Adrenal gland (tissue), 19 donors: ENCODE measurements around the gene ZNF267. TPM values are rescaled to one million over a fixed set of nuclear protein-coding genes. Genes with fewer than 3 reads are reported as not detected.
A peak's percentile ranks its signal among the peaks of the same experiment; 100 is the strongest.
"Not testable (repeated sequence)": the region's sequence is repeated elsewhere in the genome, so short reads cannot be mapped to it uniquely, and the experiment has no call there.

Experiments used
- DNase-seq, 7 donors: peaks; one replicate each; pipeline ENCODE4 v3.0.0-alpha.2; 2019 to 2020
- H3K27ac ChIP-seq, 5 donors: fragments of 200-600 bp; sonication (generic) in 4 of 5; 1 replicate in 3 of 5; 2 replicates in 2 of 5; pipeline versions ENCODE4 v1.5.1 to v1.8.0; 2016 to 2020; ENCODE audit warnings: mild to moderate bottlenecking in 1 of 5
- H3K27me3 ChIP-seq: fragments of 200-600 bp; 2 replicates; pipeline ENCODE4 v1.8.0; 2021
- H3K36me3 ChIP-seq, 2 donors: fragments of 200-600 bp; replicated peaks in 1 of 2; 1 replicate in 1 of 2; 2 replicates in 1 of 2; pipeline versions ENCODE4 v1.5.1 to v1.8.0; 2018 to 2022
- H3K4me1 ChIP-seq, 2 donors: fragments of 200-600 bp; replicated peaks in 1 of 2; 1 replicate in 1 of 2; 2 replicates in 1 of 2; pipeline versions ENCODE4 v1.5.1 to v1.8.0; 2018 to 2021
- H3K4me3 ChIP-seq, 4 donors: fragments of 200-600 bp; sonication (generic) in 3 of 4; one replicate each; pipeline ENCODE4 v1.5.1; 2016 to 2018
- H3K9me3 ChIP-seq, 3 donors: fragments of 200-600 bp; sonication (generic) in 1 of 3; replicated peaks in 1 of 3; 1 replicate in 2 of 3; 2 replicates in 1 of 3; pipeline versions ENCODE4 v1.5.1 to v1.8.0; 2016 to 2021
- CTCF ChIP-seq, 6 experiments: fragments of 450-650 bp in 4 of 6; fragments of 200-600 bp in 2 of 6; sonication (generic) in 1 of 6; IDR thresholded peaks; 1 replicate in 5 of 6; 2 replicates in 1 of 6; pipeline versions ENCODE4 v1.5.1 to v1.8.0; 2016 to 2021; ENCODE audit warnings: antibody characterized with exemption in 6 of 6, mild to moderate bottlenecking in 2 of 6, moderate library complexity in 1 of 6
- POLR2A ChIP-seq, 2 donors: fragments of 450-650 bp; IDR thresholded peaks; one replicate each; pipeline ENCODE4 v1.6.1; 2017; ENCODE audit warnings: antibody characterized with exemption in 2 of 2, mild to moderate bottlenecking in 2 of 2, moderate library complexity in 1 of 2
- WGBS, 4 donors: extraction: QIAGEN DNeasy Blood & Tissue Kit in 2 of 4; methylation state at CpG; one replicate each; pipeline versions ENCODE4 v1.1.5 to v1.1.7; 2013 to 2017; 5-methylcytosine and 5-hydroxymethylcytosine counted together
- intact Hi-C, 2 donors: fragments of 100-400 bp; cut with DNase I; formaldehyde crosslinking; loops; one replicate each; pipeline versions ENCODE4 v1.14.1 to v1.15.0; 2022 to 2023
- long read RNA-seq, 10 donors: library from polyadenylated mRNA in 3 of 10; unstranded in 2 of 10; stranded (forward) in 1 of 10; transcript quantifications; one replicate each; pipeline ENCODE4 v2.0.0 and lab custom pipeline, GENCODE V29; 2021 to 2026
- polyA plus RNA-seq, 3 donors: library from polyadenylated mRNA; stranded (reverse); fragments of 200-250 nt in 2 of 3; fragments of 350-450 nt in 1 of 3; fragmentation: Illumina TruSeq in 1 of 3; extraction: RNeasy Lipid Tissue Mini Kit (QIAGEN cat#74804) in 1 of 3; gene quantifications; one replicate each; pipeline ENCODE4 v1.2.3, GENCODE V29; 2013 to 2014
- total RNA-seq, 9 donors: library from RNA; depleted of rRNA in 4 of 9; stranded (reverse); fragments of >200 nt in 4 of 9; fragments of 120-200 nt in 1 of 9; fragmentation: NEBNext Ultra II Directional in 1 of 9; extraction: Animal tissue kit (Norgen Biotek cat#: 25700) in 1 of 9; gene quantifications; one replicate each; pipeline versions ENCODE4 v1.1.0 to v1.2.4, GENCODE V29; 2013 to 2023
- donor health status: healthy with polysubstance abuse.
- donor health status: Bipolar disorder and iron deficiency.
- donor health status: DM: yes; HTN: yes; CAD: no.
- donor health status: DM: no; HTN: no; CAD: no.
- donor health status: DM: no; HTN: no; CAD: no.
- donor health status: DM: yes; HTN: yes; CAD: no.

Gene ZNF267
- total RNA-seq (10 to 100 TPM in 3 of 9 donors, 1 to 10 TPM in 6; 3.2 to 34.1 (median 8.5) TPM), polyA plus RNA-seq (1 to 10 TPM; 2.0 to 6.9 (median 4.0) TPM)
- long read RNA-seq, donor 1, partial matches to known transcripts = 0 of 3 reads
- long read RNA-seq, donor 1, other reads (novel, unspliced or antisense) = 0 of 3 reads
- long read RNA-seq, donor 2 = 0 reads
- long read RNA-seq, donor 3, full-length matches to known transcripts = 1 of 1 reads
- long read RNA-seq, donor 3, partial matches to known transcripts = 0 of 1 reads
- long read RNA-seq, donor 3, other reads (novel, unspliced or antisense) = 0 of 1 reads
- long read RNA-seq, donor 4, partial matches to known transcripts = 1 of 1 reads
- long read RNA-seq, donor 4, other reads (novel, unspliced or antisense) = 0 of 1 reads
- long read RNA-seq, donor 5, full-length matches to known transcripts = 14 of 15 reads
- long read RNA-seq, donor 5, partial matches to known transcripts = 1 of 15 reads
- long read RNA-seq, donor 5, other reads (novel, unspliced or antisense) = 0 of 15 reads
- long read RNA-seq, donor 6, full-length matches to known transcripts = 2 of 2 reads
- long read RNA-seq, donor 6, partial matches to known transcripts = 0 of 2 reads
- long read RNA-seq, donor 6, other reads (novel, unspliced or antisense) = 0 of 2 reads
- long read RNA-seq, donor 7, partial matches to known transcripts = 0 of 1 reads
- long read RNA-seq, donor 7, other reads (novel, unspliced or antisense) = 0 of 1 reads
- long read RNA-seq, donor 8, full-length matches to known transcripts = 6 of 6 reads
- long read RNA-seq, donor 8, partial matches to known transcripts = 0 of 6 reads
- long read RNA-seq, donor 8, other reads (novel, unspliced or antisense) = 0 of 6 reads
- long read RNA-seq, donor 9, full-length matches to known transcripts = 2 of 2 reads
- long read RNA-seq, donor 9, partial matches to known transcripts = 0 of 2 reads
- long read RNA-seq, donor 9, other reads (novel, unspliced or antisense) = 0 of 2 reads
- long read RNA-seq, donor 10 = 0 reads

GRCh38 chr16:31873556-31874365 lies at the start of gene ZNF267:
TSS of gene ZNF267 (plus strand) at chr16:31873807. CDS start at chr16:31873967, 160 bp downstream.
- intact Hi-C loops = no loop called here
- Histone ChIP-seq H3K4me3 (peak within 1 kb of the TSS; percentile 67 to 99 (median 88)), H3K36me3 (no peaks in the 10 kb centered on the region), H3K4me1 (peaks cover 8 to 40% of the 10 kb centered on the region in 2 donors), H3K27ac (peak within 1 kb of the TSS in 4 of 5 donors; percentile 88 to 91 (median 90)), H3K27me3 (no peaks in the 10 kb centered on the region), H3K9me3 (no peaks in the 10 kb centered on the region)
- TF ChIP-seq POLR2A (IDR thresholded peaks at IDR 0.05) (peak; percentile 70 to 84), CTCF (IDR thresholded peaks at IDR 0.05) (no peak)
- WGBS, 4 donors = 0 to 2% (median 1%) methylated on average over 28 to 56 of the region's 57 CpGs
- peak; percentile 94 to 99 (median 97) for DNase-seq

- Histone ChIP-seq H3K4me1 (no peaks in the 10 kb centered on the region), H3K27me3 (no peaks in the 10 kb centered on the region), H3K27ac (no peak overlapping the region), H3K4me3 (no peak overlapping the region), H3K36me3 (no peaks in the 10 kb centered on the region), H3K9me3 (no peaks in the 10 kb centered on the region)
- intact Hi-C loops = no loop called here
- WGBS, 4 donors = 47 to 58% (median 51%) methylated on average over 3 of the region's 3 CpGs
- no peak for DNase-seq
- no peak for TF ChIP-seq CTCF (IDR thresholded peaks at IDR 0.05)
- TF ChIP-seq POLR2A (IDR thresholded peaks at IDR 0.05) = no peak
Observed at GRCh38 chr16:31833047-31833446, 40.6 kb upstream of the ZNF267 start.

GRCh38 chr16:31836396-31836795 lies 37.2 kb upstream of the ZNF267 start:
- DNase-seq, intact Hi-C loops, H3K36me3 ChIP-seq, H3K27me3 ChIP-seq, H3K27ac ChIP-seq, H3K4me3 ChIP-seq, H3K4me1 ChIP-seq, H3K9me3 ChIP-seq: not testable (repeated sequence)
- WGBS, 4 donors = 89 to 91% methylated on average over 19 to 21 of the region's 31 CpGs; no CpG with 5 or more reads in 2 of the 4 donors

GRCh38 chr16:31842864-31843263 lies 30.7 kb upstream of the ZNF267 start:
- Histone ChIP-seq H3K27me3 (no peaks in the 10 kb centered on the region), H3K9me3 (no peaks in the 10 kb centered on the region), H3K4me3 (no peak overlapping the region), H3K27ac (no peak overlapping the region), H3K4me1 (no peaks in the 10 kb centered on the region), H3K36me3 (no peaks in the 10 kb centered on the region)
- DNase-seq = no peak
- TF ChIP-seq POLR2A (IDR thresholded peaks at IDR 0.05) (no peak), CTCF (IDR thresholded peaks at IDR 0.05) (no peak)
- intact Hi-C loops = no loop called here
- 49 to 63% (median 53%) methylated on average over 7 of the region's 7 CpGs for WGBS, 4 donors

- H3K36me3 ChIP-seq, H3K4me3 ChIP-seq, H3K27me3 ChIP-seq, intact Hi-C loops, DNase-seq, H3K4me1 ChIP-seq, H3K27ac ChIP-seq, H3K9me3 ChIP-seq: not testable (repeated sequence)
- WGBS, 4 donors = 78 to 83% (median 81%) methylated on average over 2 of the region's 2 CpGs
Observed at GRCh38 chr16:31848572-31848971, 25.0 kb upstream of the ZNF267 start.
